Middle frontal gyrus (tissue), 1 donor: ENCODE data around the gene C19orf25.
"Not testable (repeated sequence)": the region's sequence is repeated elsewhere in the genome, so short reads cannot be mapped to it uniquely, and the experiment has no call there.

Experiments
- DNase-seq: peaks from one replicate; pipeline ENCODE4 v3.0.0-alpha.2; 2015; ENCODE audit warnings: low spot score; ENCODE audit errors: extremely low spot score

The C19orf25 gene

DNA sequence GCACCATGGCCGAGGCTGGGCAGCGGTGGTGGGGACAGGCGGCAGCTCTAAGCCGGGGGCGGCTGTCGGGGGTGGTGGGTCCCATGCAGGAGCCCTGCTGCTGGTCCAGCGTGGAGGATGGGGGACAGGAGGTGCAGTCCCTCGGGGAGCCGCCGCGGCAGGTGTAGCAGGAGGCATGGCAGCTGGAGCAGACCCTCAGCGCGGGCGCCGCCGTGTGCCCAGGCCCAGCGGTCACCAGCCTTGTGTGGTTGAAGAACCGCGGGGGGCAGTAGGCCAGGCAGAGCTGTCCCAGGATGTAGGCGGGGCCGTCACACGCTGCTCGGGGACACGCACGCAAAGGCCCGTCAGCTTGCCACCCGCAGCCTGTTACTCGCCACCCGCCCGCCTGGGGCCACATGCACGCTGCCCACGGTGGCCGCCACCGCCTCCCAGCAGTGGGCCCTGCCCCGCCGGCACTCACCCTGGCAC lies 2.9 kb upstream of the C19orf25 start:
- DNase-seq, result no peak

DNA sequence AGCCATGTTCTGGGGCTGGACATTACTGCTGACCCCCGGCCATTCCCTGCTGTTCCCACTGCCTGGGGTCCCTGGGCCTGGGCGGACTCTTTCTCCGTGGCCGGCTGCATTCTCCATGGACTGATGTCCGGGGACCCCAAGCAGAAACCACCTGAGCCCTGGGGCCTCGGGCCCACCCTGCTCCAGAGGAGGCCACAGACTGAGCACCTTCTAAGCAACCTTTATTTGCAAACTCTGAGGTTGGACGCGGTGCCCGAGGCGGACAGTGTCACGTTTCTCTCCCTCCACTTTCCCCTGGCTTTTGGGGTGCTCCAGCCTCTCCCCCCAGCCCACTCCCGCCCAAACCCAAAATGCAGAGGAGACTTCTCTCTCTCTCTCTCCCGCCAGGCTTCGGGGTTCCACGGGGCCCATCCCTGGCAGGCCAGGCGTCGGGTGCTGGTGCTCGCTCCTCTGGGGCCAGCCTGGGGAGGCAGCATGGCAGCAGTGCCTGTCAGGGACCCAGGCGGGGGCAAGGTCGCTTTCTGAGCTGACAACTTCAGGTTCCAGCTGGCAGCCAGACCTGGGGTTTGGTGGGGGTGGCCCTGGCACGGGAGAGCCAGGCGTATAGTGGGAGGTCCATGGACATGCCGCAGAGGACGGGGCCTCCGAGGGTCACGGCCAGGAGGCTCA lies 2.3 kb upstream of the C19orf25 start:
- no peak for DNase-seq

DNA sequence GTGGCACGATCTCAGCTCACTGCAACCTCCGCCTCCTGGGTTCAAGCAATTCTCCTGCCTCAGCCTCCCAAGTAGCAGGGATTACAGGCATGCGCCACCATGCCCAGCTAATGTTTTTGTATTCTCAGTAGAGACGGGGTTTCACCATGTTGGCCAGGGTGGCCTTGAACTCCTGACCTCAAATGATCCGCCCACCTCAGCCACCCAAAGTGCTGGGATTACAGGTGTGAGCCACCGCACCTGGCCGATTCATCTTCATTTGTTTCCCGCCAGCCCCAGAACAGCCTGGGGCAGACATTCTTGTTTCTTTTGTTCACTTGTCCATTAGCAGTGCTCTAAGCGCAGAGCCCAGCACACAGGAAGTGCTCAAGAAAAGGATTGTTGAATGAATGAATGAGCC lies 2.0 kb downstream of the C19orf25 start:
- DNase-seq, result not testable (repeated sequence)

DNA sequence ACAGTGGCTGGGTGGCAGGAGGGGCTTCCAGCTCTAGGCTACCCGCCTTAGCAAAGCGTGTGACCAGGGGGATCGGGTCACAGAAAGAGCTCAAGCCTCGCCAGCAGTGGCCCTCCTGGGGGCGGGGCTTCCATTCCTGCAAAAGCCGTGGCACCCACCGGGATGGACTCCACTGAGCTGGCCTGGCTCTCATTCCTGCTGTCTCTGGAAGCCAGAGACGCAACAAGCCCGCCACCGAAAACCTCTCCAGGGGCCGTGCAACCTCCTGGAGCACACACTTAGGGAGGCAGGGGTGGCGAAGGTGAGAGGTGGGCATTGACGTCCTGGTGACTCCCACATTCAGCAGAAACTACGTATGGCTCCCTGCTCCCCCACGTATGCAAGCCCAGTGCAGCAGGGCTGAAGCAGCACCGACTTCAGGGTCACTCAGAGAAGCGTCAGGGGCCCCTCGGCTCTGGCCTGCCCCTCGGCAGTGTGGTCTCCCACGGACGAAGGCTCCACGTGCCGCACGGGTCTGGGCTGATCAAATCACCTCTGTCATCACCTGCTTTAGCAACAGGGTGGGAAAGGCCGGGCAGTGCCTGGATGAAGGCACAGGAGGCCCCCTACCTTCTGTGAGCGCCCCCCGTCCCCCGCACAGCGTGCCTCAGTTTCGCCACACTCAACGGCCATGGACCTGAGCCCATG lies 3.1 kb downstream of the C19orf25 start:
- no peak for DNase-seq

DNA sequence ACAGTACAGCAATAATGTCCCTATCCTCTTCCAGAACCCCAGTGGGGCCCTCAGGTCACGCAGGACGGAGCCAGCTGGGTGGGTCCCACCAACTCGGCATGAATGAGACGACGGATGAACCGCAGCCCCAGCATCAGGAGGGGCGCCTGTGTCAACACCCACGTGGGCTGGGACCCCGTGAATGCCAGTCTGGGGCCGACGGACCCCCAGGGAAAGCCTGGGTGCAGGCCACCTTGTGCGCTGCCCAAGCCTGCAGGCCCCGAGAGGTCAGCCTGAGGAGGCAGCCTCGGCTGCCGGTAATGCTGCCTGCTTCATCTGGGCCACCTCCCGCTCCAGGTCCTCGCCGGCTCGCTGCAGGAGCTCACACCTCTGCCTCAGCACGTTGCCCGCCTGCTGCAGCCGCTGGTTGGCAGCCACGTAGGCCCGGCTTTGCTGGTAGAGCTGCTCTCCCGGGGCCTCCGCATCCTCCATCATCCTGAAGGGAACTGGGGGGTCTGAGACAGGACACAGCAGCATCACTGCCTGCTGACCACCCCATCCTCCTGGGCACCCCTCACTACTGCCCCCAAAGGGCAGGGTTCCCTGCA lies 4.2 kb downstream of the C19orf25 start:
- DNase-seq, result no peak

GRCh38 chr19:1474011-1474764 lies 4.8 kb downstream of the C19orf25 start:
- no peak for DNase-seq

GRCh38 chr19:1473085-1473851 lies 5.7 kb downstream of the C19orf25 start:
- no peak for DNase-seq

DNA sequence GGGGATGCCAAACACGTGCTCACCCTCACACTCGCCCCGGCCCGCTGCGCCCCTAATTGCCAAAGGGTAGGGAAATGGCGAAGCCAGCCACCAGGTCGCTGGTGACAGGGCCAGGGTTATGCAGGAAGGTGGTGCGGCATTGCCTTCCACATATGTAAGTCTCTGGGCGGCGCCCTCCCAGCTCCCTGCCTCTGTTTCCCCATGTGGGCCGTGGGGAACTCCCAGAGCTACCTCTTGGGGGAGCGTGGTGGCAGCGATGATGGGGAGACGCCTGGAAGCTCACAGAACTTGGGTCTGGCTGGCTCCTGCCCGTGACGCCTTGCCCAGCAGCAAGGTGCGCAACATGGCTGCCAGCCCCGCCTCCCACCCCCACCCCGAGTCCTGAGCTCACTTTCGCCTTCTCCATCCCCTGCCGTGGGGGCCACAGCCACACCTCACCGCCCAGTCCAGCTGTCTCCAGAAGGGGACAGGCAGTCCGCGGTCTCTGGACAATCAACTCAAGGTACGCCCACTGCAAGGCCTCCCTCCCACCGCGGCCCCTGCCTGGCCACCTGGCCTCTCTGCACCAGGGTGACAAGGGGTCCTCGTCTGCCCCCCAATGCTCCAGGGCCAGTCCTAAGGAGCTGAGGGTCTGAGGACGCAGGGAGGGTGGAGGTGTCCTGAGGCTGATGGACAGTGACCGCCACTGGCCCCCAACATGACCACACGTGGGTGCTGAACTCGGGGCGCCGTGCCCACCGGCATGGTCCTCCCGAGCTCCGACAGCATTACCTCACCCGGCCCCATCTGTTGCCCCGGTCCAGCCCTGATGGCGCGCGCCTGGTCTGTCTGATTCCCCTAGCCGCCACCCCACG lies 6.6 kb downstream of the C19orf25 start:
- no peak for DNase-seq

DNA sequence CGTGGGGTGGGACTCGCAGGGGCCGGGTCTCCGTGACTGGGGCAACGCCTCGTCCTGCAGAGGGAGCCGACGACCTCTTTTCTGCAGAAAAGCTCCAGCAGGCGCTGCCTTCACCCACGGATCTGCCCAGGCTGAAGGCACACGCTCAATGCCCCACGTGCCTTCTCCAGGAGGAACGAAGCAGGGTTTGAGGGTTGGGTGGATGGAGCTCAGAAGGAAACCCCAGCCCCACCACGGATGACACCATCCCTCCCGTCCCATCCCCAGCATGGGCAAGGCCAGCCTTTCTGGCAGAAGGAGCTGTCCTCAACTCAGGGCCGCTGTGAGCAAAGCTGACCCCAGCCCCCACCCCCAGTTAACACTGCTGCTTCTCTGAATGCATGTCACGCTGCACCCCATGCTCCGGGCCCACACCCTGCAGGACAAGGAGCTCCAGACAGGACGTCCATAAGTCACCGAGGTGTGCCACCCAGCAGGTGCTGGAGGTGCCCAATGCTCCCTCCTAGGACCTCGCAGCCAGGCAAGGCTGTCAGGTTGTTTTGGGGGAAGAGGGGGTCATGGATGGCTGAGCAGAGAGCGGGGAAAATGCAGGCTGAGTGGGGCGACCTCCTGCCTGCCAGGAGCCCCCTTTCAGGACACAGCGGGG lies 7.4 kb downstream of the C19orf25 start:
- DNase-seq, result no peak

GRCh38 chr19:1471010-1471514 lies 8.0 kb downstream of the C19orf25 start:
- DNase-seq, result no peak

- no peak for DNase-seq
Measured at GRCh38 chr19:1470305-1471009, 8.6 kb downstream of the C19orf25 start.

- DNase-seq, result no peak
Measured at GRCh38 chr19:1470055-1470304, 9.0 kb downstream of the C19orf25 start.

GRCh38 chr19:1469255-1470054 lies 9.6 kb downstream of the C19orf25 start:
- no peak for DNase-seq

DNA sequence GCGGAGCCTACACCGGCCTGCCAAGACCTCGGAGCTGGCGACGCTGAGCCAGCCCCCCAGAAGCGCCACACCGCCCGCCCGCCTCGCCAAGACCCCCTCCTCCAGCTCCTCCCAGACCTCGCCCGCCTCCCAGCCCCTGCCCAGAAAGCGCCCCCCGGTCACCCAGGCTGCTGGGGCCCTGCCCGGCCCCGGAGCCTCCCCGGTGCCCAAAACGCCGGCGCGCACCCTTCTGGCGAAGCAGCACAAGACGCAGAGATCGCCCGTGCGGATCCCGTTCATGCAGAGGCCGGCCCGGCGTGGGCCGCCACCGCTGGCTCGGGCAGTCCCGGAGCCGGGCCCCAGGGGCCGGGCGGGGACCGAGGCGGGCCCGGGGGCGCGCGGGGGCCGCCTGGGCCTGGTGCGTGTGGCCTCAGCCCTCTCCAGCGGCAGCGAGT lies 10.2 kb downstream of the C19orf25 start:
- DNase-seq, result no peak

DNA sequence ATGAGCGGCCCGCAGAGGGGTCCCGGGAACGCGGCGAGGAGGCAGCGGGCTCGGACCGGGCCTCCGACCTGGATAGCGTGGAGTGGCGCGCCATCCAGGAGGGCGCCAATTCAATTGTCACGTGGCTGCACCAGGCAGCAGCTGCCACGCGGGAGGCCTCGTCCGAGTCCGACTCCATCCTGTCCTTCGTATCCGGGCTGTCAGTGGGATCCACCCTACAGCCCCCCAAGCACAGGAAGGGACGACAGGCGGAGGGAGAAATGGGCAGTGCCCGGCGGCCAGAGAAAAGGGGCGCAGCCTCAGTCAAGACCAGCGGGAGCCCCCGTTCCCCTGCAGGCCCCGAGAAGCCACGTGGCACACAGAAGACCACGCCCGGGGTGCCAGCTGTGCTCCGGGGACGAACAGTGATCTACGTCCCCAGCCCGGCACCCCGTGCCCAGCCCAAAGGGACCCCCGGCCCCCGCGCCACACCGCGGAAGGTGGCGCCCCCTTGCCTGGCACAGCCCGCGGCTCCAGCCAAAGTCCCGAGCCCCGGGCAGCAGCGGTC lies 10.7 kb downstream of the C19orf25 start:
- DNase-seq, result no peak

GRCh38 chr19:1467490-1468273 lies 11.3 kb downstream of the C19orf25 start:
- no peak for DNase-seq

DNA sequence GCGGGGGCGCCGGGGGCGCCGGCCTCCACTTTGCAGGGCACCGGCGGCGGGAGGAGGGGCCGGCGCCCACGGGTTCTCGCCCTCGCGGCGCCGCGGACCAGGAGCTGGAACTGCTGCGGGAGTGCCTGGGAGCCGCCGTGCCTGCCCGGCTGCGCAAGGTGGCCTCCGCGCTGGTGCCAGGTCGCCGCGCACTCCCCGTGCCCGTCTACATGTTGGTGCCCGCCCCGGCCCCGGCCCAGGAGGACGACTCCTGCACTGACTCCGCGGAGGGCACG lies 11.9 kb downstream of the C19orf25 start:
- no peak for DNase-seq
